Thymus (tissue), 11 donors: Measurements from ENCODE around the gene MYBPC2. TPM values are rescaled to one million over a fixed set of nuclear protein-coding genes. Genes with fewer than 3 reads are reported as not detected.
"Not testable (repeated sequence)": the region's sequence is repeated elsewhere in the genome, so short reads cannot be mapped to it uniquely, and the experiment has no call there.

Experiments used
- DNase-seq, 9 donors: peaks; one replicate each; pipeline ENCODE4 v3.0.0-alpha.2; 2013; ENCODE audit warnings: low spot score in 9 of 9, low read depth in 6 of 9, missing footprints in 1 of 9
- H3K27ac ChIP-seq, 2 donors: one replicate each; pipeline ENCODE4 v1.5.1; 2013; ENCODE audit warnings: control low read depth in 1 of 2, low read depth in 1 of 2, low read length in 1 of 2, mild to moderate bottlenecking in 1 of 2, moderate library complexity in 1 of 2
- H3K27me3 ChIP-seq, 2 donors: one replicate each; pipeline ENCODE4 v1.5.1; 2013; ENCODE audit warnings: low read length in 1 of 2; ENCODE audit not compliant: control insufficient read depth in 2 of 2, insufficient read depth in 1 of 2
- H3K36me3 ChIP-seq, 2 donors: one replicate each; pipeline ENCODE4 v1.5.1; 2013; ENCODE audit warnings: low read length in 1 of 2, mild to moderate bottlenecking in 1 of 2, moderate library complexity in 1 of 2; ENCODE audit not compliant: control insufficient read depth in 2 of 2, insufficient read depth in 2 of 2
- H3K4me1 ChIP-seq, 2 donors: one replicate each; pipeline ENCODE4 v1.5.1; 2013; ENCODE audit warnings: low read length in 2 of 2; ENCODE audit not compliant: control insufficient read depth in 2 of 2, insufficient read depth in 2 of 2
- H3K4me3 ChIP-seq, 2 donors: one replicate each; pipeline ENCODE4 v1.5.1; 2013; ENCODE audit warnings: low read length in 2 of 2, control low read depth in 1 of 2, mild to moderate bottlenecking in 1 of 2
- H3K9me3 ChIP-seq, 2 donors: one replicate each; pipeline ENCODE4 v1.5.1; 2013; ENCODE audit warnings: low read length in 1 of 2, mild to moderate bottlenecking in 1 of 2; ENCODE audit not compliant: control insufficient read depth in 2 of 2, insufficient read depth in 1 of 2
- WGBS: extraction: QIAGEN DNeasy Blood & Tissue Kit; methylation state at CpG from one replicate; pipeline ENCODE4 v1.1.7; 2013; 5-methylcytosine and 5-hydroxymethylcytosine counted together
- polyA plus RNA-seq: library from polyadenylated mRNA; stranded (reverse); fragments of 200-250 nt; gene quantifications from one replicate; pipeline ENCODE4 v1.2.3, GENCODE V29; 2013
- total RNA-seq: library from RNA; stranded (reverse); fragments of 120-200 nt; gene quantifications from one replicate; pipeline ENCODE4 v1.2.4, GENCODE V29; 2013
- donor health status: healthy.

The MYBPC2 gene
- total and polyA plus RNA-seq, 2 donors = 1.8 to 7.0 TPM

DNA sequence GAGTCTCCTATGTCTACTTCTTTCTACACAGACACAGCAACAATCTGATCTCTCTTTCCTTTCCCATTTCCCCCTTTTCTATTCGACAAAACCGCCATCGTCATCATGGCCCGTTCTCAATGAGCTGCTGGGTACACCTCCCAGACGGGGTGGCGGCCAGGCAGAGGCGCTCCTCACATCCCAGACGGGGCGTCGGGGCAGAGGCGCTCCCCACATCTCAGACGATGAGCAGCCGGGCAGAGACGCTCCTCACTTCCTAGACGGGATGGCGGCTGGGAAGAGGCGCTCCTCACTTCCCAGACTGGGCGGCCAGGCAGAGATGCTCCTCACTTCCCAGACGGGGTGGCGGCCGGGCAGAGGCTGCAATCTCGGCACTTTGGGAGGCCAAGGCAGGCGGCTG, 41.7 kb upstream of the MYBPC2 start:
- not testable (repeated sequence) for H3K27ac ChIP-seq, H3K4me3 ChIP-seq, H3K4me1 ChIP-seq, H3K9me3 ChIP-seq, H3K27me3 ChIP-seq, DNase-seq
- peaks cover 16 to 21% of the 10 kb centered on the region in 2 donors for H3K36me3 ChIP-seq
- 97% methylated on average over 22 of the region's 23 CpGs for WGBS

DNA sequence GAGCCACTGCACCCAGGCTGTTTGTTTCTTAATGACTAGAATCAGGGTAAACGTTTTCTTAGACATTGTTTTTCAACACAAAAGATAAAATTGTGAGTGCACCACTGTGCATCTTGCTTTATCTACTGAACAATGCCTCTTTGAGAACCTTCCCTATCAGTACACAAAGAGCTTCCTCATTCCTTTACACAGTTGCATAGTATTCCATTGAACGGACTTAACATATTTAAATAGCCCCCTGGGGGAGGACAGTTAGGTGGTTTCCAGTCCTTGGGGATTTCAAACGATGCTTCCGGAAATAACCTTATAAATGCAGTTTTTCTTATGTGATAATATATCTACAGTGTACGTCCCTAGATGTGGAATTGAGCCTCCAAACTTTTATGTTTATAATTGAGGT, 39.9 kb upstream of the MYBPC2 start:
- H3K27ac ChIP-seq = no peak overlapping the region
- DNase-seq = no peak
- H3K9me3 ChIP-seq = no peaks in the 10 kb centered on the region
- no peak overlapping the region for H3K4me3 ChIP-seq
- H3K27me3 ChIP-seq = no peaks in the 10 kb centered on the region
- peaks cover 8 to 11% of the 10 kb centered on the region in 2 donors for H3K36me3 ChIP-seq
- 95% methylated on average over 5 of the region's 5 CpGs for WGBS
- H3K4me1 ChIP-seq = no peaks in the 10 kb centered on the region

DNA sequence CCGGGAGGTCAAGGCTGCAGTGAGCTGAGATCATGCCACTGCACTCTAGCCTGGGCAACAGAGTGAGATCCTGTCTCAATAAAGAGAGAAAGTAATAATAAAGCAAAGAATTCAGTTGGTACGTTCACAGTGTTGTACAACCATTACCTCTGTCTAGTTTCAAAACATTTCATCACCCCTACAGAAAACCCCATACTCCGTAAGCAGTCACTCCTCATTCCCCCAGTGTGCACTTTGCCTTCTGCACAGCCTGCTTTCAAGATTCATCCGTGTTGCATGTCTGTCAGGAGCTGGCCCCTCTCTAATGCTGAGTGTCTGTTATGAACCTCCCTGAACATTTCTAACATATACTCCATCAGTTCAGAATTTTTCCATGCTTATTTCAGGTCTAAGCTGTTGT, 39.1 kb upstream of the MYBPC2 start:
- Histone ChIP-seq H3K27ac (no peak overlapping the region), H3K36me3 (peaks cover 7 to 11% of the 10 kb centered on the region in 2 donors), H3K4me1 (no peaks in the 10 kb centered on the region), H3K27me3 (no peaks in the 10 kb centered on the region), H3K4me3 (no peak overlapping the region), H3K9me3 (no peaks in the 10 kb centered on the region)
- WGBS = 100% methylated on average over 4 of the region's 4 CpGs
- DNase-seq = no peak

DNA sequence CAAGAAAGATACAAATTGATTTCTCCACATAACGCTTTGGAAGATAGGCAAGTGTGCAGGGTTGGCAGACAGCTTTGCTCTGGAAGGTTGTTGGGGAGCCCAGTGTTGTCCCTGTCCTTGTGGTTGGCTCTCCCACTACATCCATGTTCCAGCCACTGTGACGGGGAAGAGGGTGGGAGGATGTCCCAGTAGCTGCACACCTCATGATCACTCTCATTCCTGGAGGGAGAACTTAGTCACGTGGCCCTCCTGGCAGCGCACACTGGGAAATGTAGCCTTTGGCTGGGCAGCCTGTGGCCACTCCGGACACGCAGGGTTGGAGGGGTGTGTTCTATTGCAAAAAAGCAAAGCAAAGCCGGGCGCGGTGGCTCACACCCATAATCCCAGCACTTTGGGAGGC, 38.7 kb upstream of the MYBPC2 start:
- H3K9me3 ChIP-seq = no peaks in the 10 kb centered on the region
- H3K27me3 ChIP-seq = no peaks in the 10 kb centered on the region
- DNase-seq = no peak
- H3K36me3 ChIP-seq = peaks cover 6 to 13% of the 10 kb centered on the region in 2 donors
- H3K4me3 ChIP-seq = no peak overlapping the region
- H3K4me1 ChIP-seq = no peaks in the 10 kb centered on the region
- H3K27ac ChIP-seq = no peak overlapping the region
- 97% methylated on average over 9 of the region's 9 CpGs for WGBS

DNA sequence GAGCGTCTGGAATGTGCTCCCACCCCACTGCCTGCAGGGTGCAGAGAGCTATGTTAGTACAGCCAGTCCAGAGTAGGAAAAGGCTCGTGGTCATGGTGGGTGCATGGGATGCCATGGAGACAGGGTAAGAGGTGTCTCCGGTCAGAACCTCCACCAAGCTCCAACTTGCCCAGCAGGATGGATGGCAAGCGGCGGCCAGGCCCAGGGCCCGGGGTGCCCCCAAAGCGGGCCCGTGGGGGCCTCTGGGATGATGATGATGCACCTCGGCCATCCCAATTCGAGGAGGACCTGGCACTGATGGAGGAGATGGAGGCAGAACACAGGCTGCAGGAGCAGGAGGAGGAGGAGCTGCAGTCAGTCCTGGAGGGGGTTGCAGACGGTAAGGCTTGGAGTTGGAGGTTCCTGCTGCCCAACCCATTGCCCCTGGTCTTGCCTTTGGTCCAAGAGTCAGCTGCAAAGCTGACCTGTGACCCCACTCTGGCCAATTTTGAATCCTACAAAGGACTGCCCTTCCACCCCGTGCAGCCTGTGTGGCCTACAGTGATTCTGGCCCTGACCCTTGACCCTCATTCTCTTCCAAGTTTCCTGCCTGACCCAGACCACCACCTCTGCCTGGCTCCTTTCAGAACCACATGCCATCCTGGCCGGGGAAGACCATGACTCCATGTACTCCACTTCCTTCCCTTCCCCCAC, 33.9 kb upstream of the MYBPC2 start:
- DNase-seq = no peak
- WGBS = 99% methylated on average over 13 of the region's 13 CpGs

DNA sequence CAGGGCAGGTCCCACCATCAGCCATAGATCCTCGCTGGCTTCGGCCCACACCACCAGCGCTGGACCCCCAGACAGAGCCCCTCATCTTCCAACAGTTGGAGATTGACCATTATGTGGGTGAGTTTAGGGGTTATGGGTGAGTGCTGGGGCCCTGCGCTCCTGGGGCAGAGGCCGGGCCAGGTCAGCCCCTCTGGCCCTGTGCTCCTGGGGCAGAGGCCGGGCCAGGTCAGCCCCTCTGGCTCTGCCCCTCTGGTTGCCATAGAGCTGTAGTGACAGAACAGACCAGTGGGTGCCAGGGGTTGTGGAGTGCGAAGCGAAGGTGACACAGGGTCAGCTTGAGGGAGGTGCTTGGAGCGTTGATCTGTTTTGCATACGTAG, 33.3 kb upstream of the MYBPC2 start:
- WGBS = over 99% methylated on average over 10 of the region's 10 CpGs
- peaks cover 14 to 33% of the 10 kb centered on the region in 2 donors for H3K36me3 ChIP-seq
- H3K4me3 ChIP-seq = no peak overlapping the region
- H3K27me3 ChIP-seq = no peaks in the 10 kb centered on the region
- no peaks in the 10 kb centered on the region for H3K9me3 ChIP-seq
- no peaks in the 10 kb centered on the region for H3K4me1 ChIP-seq
- no peak for DNase-seq
- no peak overlapping the region for H3K27ac ChIP-seq

More for the DNA sequence above, 33.9 kb upstream of the MYBPC2 start:
- Histone ChIP-seq H3K27ac (no peak overlapping the region), H3K4me1 (no peaks in the 10 kb centered on the region), H3K36me3 (peaks cover 17 to 35% of the 10 kb centered on the region in 2 donors), H3K9me3 (no peaks in the 10 kb centered on the region), H3K27me3 (no peaks in the 10 kb centered on the region), H3K4me3 (no peak overlapping the region)

DNA sequence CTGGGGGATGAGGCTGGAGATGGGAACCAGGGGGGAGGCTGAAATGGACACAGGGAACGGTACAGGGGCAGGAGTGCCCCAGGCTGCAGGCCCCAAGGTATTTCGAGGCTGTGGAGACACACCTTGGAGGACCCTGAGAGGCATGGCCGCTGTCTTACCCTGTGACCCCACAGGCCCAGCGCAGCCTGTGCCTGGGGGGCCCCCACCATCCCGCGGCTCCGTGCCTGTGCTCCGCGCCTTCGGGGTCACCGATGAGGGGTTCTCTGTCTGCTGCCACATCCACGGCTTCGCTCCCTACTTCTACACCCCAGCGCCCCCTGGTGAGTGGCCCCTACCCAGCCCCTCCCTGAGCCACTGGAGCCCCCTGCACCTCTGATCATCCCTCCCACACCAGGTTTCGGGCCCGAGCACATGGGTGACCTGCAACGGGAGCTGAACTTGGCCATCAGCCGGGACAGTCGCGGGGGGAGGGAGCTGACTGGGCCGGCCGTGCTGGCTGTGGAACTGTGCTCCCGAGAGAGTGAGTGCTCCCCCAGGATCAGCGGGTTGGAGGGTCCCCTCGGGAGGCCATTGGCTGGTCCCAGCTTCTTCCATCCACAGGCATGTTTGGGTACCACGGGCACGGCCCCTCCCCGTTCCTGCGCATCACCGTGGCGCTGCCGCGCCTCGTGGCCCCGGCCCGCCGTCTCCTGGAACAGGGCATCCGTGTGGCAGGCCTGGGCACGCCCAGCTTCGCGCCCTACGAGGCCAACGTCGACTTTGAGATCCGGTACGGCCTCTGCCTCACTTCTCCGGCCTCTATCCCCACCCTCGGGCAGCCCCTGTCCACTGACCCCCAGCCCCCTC, 30.9 kb upstream of the MYBPC2 start:
- Histone ChIP-seq H3K27me3 (no peaks in the 10 kb centered on the region), H3K36me3 (peaks cover 14 to 45% of the 10 kb centered on the region in 2 donors), H3K4me1 (no peaks in the 10 kb centered on the region), H3K9me3 (no peaks in the 10 kb centered on the region), H3K27ac (no peak overlapping the region), H3K4me3 (no peak overlapping the region)
- DNase-seq = no peak
- 96% methylated on average over 48 of the region's 48 CpGs for WGBS

DNA sequence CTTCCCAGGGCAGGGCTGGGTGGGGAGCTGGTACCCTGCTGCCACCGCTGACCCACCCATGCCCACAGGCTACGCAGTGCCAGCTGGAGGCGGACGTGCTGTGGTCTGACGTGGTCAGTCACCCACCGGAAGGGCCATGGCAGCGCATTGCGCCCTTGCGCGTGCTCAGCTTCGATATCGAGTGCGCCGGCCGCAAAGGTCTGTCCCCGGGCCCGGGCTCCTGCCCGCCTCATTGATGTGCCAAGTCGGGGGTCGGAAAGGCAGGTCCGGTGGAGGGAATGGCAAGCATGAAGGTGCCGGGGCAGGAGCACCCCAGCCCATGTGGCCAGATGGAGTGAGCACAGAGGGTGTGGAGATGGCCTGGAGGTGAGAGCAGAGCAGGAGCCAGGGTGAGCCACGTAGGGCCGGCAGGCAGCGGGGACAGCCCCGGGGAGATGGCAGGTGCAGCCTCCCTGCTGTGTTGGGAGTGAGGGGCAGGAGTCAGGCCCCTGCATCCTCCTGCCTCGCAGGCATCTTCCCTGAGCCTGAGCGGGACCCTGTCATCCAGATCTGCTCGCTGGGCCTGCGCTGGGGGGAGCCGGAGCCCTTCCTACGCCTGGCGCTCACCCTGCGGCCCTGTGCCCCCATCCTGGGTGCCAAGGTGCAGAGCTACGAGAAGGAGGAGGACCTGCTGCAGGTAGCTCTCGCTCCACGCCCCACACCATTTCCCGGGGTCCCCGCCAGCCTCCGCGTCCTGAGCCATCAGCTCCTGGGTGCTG, 30.0 kb upstream of the MYBPC2 start:
- Histone ChIP-seq H3K4me3 (no peak overlapping the region), H3K27ac (no peak overlapping the region), H3K4me1 (no peaks in the 10 kb centered on the region), H3K36me3 (peaks cover 14 to 49% of the 10 kb centered on the region in 2 donors), H3K9me3 (no peaks in the 10 kb centered on the region), H3K27me3 (no peaks in the 10 kb centered on the region)
- DNase-seq = no peak
- 98% methylated on average over 41 of the region's 41 CpGs for WGBS
